Neuron (in vitro differentiated cells): ENCODE measurements around the gene HPX.
"Not testable (repeated sequence)": the region's sequence is repeated elsewhere in the genome, so short reads cannot be mapped to it uniquely, and the experiment has no call there.

Source experiments
- H2AFZ ChIP-seq: one replicate; pipeline ENCODE4 v1.6.1; 2013; ENCODE audit warnings: low read depth, mild to moderate bottlenecking, inconsistent platforms, low read length, moderate library complexity
- H3K27me3 ChIP-seq: one replicate; pipeline ENCODE4 v1.6.1; 2013; ENCODE audit warnings: low read length; ENCODE audit not compliant: insufficient read depth
- H3K36me3 ChIP-seq: one replicate; pipeline ENCODE4 v1.6.1; 2013; ENCODE audit warnings: low read length; ENCODE audit not compliant: insufficient read depth
- H3K4me1 ChIP-seq: one replicate; pipeline ENCODE4 v1.6.1; 2013; ENCODE audit warnings: low read length; ENCODE audit not compliant: insufficient read depth
- H3K4me3 ChIP-seq: 2 replicates; pipeline ENCODE4 v1.5.1; 2013; ENCODE audit warnings: mild to moderate bottlenecking, low read length, moderate library complexity
- H3K9me3 ChIP-seq: one replicate; pipeline ENCODE4 v1.6.1; 2013; ENCODE audit warnings: low read length

The HPX gene

GRCh38 chr11:6404342-6405051, 36.3 kb downstream of the HPX start:
- no peaks in the 10 kb centered on the region for H3K27me3 ChIP-seq
- no peak overlapping the region for H2AFZ ChIP-seq
- peaks cover 37% of the 10 kb centered on the region for H3K36me3 ChIP-seq
- H3K4me3 ChIP-seq, result no peak overlapping the region
- H3K9me3 ChIP-seq, result no peaks in the 10 kb centered on the region
- H3K4me1 ChIP-seq, result peaks cover 35% of the 10 kb centered on the region

- no peaks in the 10 kb centered on the region for H3K9me3 ChIP-seq
- no peaks in the 10 kb centered on the region for H3K27me3 ChIP-seq
- H3K36me3 ChIP-seq, result peaks cover 31% of the 10 kb centered on the region
- no peak overlapping the region for H2AFZ ChIP-seq
- H3K4me3 ChIP-seq, result no peak overlapping the region
- peaks cover 44% of the 10 kb centered on the region for H3K4me1 ChIP-seq
Measured at GRCh38 chr11:6403539-6403938, 37.2 kb downstream of the HPX start.

GRCh38 chr11:6402561-6402981, 38.2 kb downstream of the HPX start:
- Histone ChIP-seq H3K36me3 (peaks cover 31% of the 10 kb centered on the region), H3K9me3 (no peaks in the 10 kb centered on the region), H3K27me3 (no peaks in the 10 kb centered on the region), H3K4me3 (no peak overlapping the region), H2AFZ (no peak overlapping the region), H3K4me1 (peaks cover 54% of the 10 kb centered on the region)

- H3K27me3 ChIP-seq, result no peaks in the 10 kb centered on the region
- no peak overlapping the region for H2AFZ ChIP-seq
- peaks cover 31% of the 10 kb centered on the region for H3K36me3 ChIP-seq
- no peak overlapping the region for H3K4me3 ChIP-seq
- peaks cover 57% of the 10 kb centered on the region for H3K4me1 ChIP-seq
- no peaks in the 10 kb centered on the region for H3K9me3 ChIP-seq
Measured at GRCh38 chr11:6402061-6402470, 38.7 kb downstream of the HPX start.

GRCh38 chr11:6401464-6401863, 39.3 kb downstream of the HPX start:
- no peaks in the 10 kb centered on the region for H3K9me3 ChIP-seq
- no peak overlapping the region for H3K4me3 ChIP-seq
- H2AFZ ChIP-seq, result no peak overlapping the region
- peaks cover 31% of the 10 kb centered on the region for H3K36me3 ChIP-seq
- H3K4me1 ChIP-seq, result peaks cover 54% of the 10 kb centered on the region
- H3K27me3 ChIP-seq, result no peaks in the 10 kb centered on the region

GRCh38 chr11:6400431-6401345, 40.1 kb downstream of the HPX start:
- Histone ChIP-seq H3K36me3 (peaks cover 32% of the 10 kb centered on the region), H2AFZ (no peak overlapping the region), H3K27me3 (no peaks in the 10 kb centered on the region), H3K9me3 (no peaks in the 10 kb centered on the region), H3K4me1 (peaks cover 47% of the 10 kb centered on the region), H3K4me3 (no peak overlapping the region)

- Histone ChIP-seq H3K36me3 (peaks cover 36% of the 10 kb centered on the region), H3K27me3 (no peaks in the 10 kb centered on the region), H3K4me1 (peaks cover 27% of the 10 kb centered on the region), H2AFZ (no peak overlapping the region), H3K9me3 (no peaks in the 10 kb centered on the region), H3K4me3 (no peak overlapping the region)
Measured at GRCh38 chr11:6397636-6398035, 43.2 kb downstream of the HPX start.

GRCh38 chr11:6397156-6397555, 43.6 kb downstream of the HPX start:
- Histone ChIP-seq H3K27me3 (no peaks in the 10 kb centered on the region), H2AFZ (no peak overlapping the region), H3K9me3 (no peaks in the 10 kb centered on the region)

GRCh38 chr11:6395470-6396060, 45.2 kb downstream of the HPX start:
- no peak overlapping the region for H3K4me3 ChIP-seq
- H3K9me3 ChIP-seq, result no peaks in the 10 kb centered on the region
- H2AFZ ChIP-seq, result no peak overlapping the region
- peaks cover 33% of the 10 kb centered on the region for H3K4me1 ChIP-seq
- H3K27me3 ChIP-seq, result no peaks in the 10 kb centered on the region
- H3K36me3 ChIP-seq, result peaks cover 17% of the 10 kb centered on the region

More at GRCh38 chr11:6397156-6397555, 43.6 kb downstream of the HPX start:
- Histone ChIP-seq H3K36me3 (peaks cover 32% of the 10 kb centered on the region), H3K4me3 (no peak overlapping the region), H3K4me1 (peaks cover 27% of the 10 kb centered on the region)

GRCh38 chr11:6393989-6394670, 46.7 kb downstream of the HPX start:
- Histone ChIP-seq H3K27me3 (no peaks in the 10 kb centered on the region), H3K36me3 (peaks cover 15% of the 10 kb centered on the region), H3K9me3 (no peaks in the 10 kb centered on the region), H3K4me1 (peaks cover 37% of the 10 kb centered on the region), H3K4me3 (no peak overlapping the region), H2AFZ (no peak overlapping the region)

- H3K4me3 ChIP-seq, H2AFZ ChIP-seq, H3K9me3 ChIP-seq, H3K27me3 ChIP-seq: not testable (repeated sequence)
- H3K36me3 ChIP-seq, result peaks cover 15% of the 10 kb centered on the region
- peaks cover 27% of the 10 kb centered on the region for H3K4me1 ChIP-seq
Measured at GRCh38 chr11:6392251-6392650, 48.5 kb downstream of the HPX start.

- H3K27me3 ChIP-seq, result no peaks in the 10 kb centered on the region
- H3K4me3 ChIP-seq, result peak overlapping the region; percentile 67
- peaks cover 23% of the 10 kb centered on the region for H3K4me1 ChIP-seq
- no peak overlapping the region for H2AFZ ChIP-seq
- peaks cover 15% of the 10 kb centered on the region for H3K36me3 ChIP-seq
- H3K9me3 ChIP-seq, result no peaks in the 10 kb centered on the region
Measured at GRCh38 chr11:6391537-6392134, 49.2 kb downstream of the HPX start.
